Activated CD4-positive, alpha-beta T cell treated with anti-CD3 and anti-CD28 coated beads, Interleukin-2, amount 50 U/mL, for 16 hours (primary cell): ENCODE measurements around the gene LSM4.
"Not testable (repeated sequence)": the region's sequence is repeated elsewhere in the genome, so short reads cannot be mapped to it uniquely, and the experiment has no call there.

Experiments used
- DNase-seq: peaks from one replicate; pipeline ENCODE4 v3.0.0-alpha.2; 2020

Gene LSM4

DNA sequence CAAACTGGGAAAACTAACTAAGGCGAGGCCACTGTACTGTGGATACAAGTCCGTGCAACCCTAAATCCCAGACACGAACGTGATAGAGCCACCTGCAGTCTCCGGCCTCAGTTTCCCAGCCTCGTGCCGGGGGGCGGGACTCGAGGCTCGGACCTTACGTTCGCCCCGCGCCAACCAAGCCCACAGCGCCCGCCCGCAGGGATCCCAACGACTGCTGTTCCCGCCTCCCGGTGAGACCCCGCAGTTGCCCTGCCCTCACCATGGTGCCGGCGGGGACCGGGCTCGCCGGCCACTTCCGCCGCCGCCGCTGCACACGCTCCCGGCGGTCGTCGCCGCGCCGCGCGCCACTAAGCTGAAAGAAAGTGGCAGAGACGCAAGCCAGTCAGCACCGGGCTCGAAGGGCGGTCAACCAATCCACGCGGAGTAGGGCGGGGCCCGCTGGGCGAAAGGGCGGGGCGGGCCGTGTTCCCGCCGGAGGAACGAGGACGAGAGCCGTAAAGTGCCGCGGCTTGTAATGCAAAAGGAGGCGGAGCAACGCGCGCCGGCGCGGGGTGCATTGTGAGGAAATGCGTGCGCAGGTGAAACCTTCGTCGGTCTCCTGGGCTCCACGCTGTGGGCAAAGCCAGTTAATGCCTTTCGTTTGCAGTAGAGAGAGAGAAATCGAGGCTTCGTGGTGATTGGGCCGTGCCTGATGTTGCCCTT is at the start of gene LSM4:
Gene LSM4 (minus strand): TSS at position 318 of the 702 bp plus-strand sequence. CDS start 56 bp downstream, at position 262.
- peak; percentile 100 for DNase-seq

GRCh38 chr19:18368504-18369222 is 45.8 kb upstream of the LSM4 start:
- no peak for DNase-seq

DNA sequence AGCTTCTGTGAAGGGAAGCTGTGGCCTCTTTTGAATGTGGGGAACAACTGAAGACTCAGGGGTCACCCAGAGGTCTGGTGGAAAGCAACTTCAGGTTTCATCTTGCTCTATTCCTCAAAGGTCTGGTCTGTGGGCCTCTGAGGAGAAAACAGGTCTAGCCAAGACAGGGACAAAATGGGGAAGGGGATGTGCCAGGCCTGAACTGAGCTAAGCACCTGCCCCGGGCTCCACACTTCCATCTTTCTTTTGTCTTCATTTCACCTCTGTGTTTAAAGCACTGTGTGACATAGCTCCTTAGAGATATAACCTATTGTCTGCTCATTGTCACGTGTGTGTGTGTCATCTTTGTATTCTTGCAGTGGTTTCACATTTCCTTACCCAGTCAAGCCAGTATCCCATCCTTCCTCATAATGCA is 43.2 kb upstream of the LSM4 start:
- DNase-seq = no peak

DNA sequence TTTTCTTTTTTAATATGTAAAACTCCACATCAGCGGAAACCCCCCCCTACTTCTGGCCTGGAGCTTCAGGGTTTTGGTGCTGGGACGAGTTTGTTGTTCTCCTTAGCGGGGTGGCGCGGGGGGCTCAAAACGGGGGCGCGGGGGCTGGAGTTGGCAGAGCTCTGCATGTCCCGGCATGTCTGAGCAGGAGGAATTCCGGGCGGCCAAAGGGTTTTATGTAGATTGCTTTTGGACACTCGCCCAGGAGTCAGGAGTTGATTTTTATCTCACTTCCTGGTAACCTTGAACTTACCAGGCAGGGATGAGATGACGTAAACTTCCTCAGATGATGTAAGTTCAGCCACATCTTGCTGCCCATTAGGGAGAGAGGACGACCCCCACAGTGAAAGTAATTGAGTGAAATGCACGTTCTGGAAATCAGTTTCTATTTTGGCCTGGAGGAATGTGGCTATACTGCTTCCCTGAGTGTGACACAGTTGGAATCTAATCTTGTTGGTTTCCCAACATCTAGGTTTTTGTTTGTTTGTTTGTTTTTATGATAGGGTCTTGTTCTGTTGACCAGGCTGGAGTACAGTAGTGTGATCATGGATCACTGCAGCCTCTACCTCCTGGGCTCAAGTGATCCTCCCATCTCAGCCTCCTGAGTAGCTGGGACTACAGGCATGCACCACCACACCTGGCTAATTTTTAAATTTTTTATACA is 42.1 kb upstream of the LSM4 start:
- peak; percentile 12 for DNase-seq

- DNase-seq = not testable (repeated sequence)
Observed at GRCh38 chr19:18364277-18364825, 41.5 kb upstream of the LSM4 start.

DNA sequence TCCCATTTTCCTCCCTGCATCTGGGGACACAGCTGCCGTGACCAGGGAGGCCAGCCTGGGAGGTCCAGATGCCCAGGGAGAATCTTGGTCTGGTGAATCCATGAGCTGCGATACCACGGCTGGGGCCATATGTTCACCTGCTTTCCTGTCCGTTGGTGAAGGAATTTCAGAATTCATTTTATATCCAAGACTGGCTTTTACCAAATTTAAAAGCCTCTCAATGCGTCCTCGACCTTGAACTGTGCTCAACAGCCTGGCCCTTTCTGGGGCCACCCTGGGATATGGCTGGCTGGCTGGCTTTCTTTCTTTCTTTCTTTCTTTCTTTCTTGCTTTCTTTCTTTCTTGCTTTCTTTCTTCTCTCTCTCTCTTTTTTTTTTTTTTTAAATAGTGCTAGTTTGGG is 40.9 kb upstream of the LSM4 start:
- no peak for DNase-seq

- DNase-seq = no peak
Observed at GRCh38 chr19:18362934-18363542, 40.2 kb upstream of the LSM4 start.

- DNase-seq = no peak
Observed at GRCh38 chr19:18361646-18362045, 38.8 kb upstream of the LSM4 start.

GRCh38 chr19:18357041-18357440 is 34.2 kb upstream of the LSM4 start:
- DNase-seq = no peak

DNA sequence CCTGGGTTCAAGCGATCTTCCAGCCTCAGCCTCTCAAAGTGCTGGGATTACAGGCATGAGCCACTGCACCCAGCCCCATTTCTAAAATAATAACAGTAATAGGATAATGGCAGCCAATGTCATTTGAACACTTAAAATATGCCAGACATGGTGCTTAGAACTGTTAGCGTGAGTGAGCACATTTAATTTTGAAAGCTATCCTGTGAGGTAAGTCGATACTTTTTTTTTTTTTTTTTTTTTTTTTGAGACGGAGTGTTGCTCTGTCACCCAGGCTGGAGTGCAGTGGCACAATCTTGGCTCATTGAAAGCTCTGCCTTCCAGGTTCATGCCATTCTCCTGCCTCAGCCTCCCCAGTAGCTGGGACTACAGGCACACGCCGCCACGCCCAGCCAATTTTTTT is 31.9 kb upstream of the LSM4 start:
- DNase-seq = not testable (repeated sequence)

DNA sequence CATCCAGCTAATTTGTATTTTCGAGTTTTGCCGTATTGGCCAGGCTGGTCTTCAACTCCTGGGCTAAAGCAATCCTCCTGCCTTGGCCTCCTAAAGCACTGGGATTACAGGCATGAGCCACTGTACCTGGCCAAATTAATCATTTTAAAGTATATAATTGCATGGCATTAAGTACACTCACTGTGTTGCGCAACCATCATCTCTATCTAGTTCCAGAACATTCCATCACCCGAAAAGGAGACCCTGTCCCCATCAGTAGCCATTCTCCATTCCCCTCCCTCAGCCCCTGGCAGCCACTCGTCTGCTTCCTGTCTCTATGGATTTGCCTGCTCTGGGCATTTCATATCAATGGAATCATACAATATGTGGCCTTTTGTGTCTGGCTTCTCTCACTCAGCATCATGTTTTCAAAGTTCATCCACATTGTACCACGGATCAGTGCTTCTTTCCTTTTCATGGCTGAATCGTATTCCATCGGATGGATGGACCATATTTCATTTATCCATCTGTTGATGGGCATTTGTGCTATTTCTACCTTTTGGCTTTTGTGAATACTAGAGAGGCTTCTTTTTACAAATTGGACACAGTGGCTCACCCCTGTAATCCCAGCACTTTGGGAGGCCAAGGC is 30.6 kb upstream of the LSM4 start:
- no peak for DNase-seq

- no peak for DNase-seq
Observed at GRCh38 chr19:18351544-18351943, 28.7 kb upstream of the LSM4 start.

DNA sequence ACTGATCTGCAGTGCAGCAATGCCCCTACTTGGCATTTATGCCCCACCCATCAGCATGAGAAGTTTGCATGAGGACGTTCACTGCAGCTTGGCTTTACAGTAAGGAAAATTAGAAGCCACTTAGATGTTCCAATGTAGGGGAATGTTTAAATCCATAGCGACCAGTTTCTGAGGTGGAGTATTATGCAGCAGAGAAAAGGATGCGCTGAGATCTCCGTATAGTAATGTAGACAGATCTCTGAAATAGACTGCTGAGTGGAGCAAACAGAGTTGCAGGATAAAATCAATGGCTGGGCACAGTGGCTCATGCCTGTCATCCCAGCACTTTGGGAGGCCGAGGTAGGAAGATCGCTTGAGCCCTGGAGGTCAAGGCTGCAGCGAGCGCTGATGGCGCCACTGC is 27.6 kb upstream of the LSM4 start:
- DNase-seq = no peak

DNA sequence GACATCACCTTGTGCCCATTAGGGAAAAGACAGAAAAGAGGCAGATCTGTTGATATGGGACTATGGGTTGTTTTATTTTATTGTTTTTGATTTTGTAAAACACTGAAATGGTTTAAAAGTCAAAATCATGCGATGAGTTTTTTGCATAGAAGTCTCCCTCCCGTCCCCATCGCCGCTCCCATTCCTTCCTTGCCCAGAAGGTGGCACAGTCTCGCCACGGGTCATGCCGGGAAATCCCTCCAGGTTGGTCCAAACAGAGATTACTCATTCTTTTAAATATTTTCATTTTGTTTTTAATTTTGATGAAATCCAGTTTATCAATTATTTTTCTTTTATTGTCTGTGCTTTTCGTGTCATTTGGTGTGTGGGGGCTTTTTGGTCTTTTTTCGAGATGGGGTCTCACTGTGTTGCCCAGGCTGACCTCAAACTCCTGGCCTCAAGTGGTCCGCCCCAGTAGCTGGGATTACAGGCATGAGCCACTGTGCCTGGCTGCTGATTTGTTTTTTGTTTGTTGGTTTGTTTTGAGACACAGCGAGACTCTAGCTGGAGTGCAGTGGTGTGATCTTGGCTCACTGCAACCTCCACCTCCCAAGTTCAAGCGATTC is 26.8 kb upstream of the LSM4 start:
- DNase-seq = peak; percentile 20

DNA sequence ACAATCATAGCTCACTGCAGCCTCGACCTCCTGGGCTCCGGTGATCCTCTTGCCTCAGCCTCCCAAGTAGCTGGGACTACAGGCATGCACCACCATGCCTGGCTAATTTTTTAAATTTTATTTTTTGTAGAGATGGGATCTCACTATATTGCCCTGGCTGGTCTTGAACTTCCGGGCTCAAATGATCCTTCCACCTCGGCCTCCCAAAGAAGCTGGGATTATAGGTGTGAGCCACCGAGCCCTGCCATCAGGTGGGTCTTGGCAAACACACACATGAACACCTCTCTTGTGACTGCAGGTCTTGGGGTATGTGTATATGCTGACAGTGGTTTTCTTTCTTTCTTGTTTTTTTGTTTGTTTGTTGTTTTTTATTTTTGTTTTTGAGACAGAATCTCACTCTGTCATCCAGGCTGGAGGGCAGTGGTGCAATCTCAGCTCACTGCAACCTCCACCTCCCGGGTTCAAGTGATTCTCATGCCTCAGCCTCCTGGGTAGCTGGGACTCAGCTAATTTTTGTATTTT is 26.0 kb upstream of the LSM4 start:
- DNase-seq = not testable (repeated sequence)

DNA sequence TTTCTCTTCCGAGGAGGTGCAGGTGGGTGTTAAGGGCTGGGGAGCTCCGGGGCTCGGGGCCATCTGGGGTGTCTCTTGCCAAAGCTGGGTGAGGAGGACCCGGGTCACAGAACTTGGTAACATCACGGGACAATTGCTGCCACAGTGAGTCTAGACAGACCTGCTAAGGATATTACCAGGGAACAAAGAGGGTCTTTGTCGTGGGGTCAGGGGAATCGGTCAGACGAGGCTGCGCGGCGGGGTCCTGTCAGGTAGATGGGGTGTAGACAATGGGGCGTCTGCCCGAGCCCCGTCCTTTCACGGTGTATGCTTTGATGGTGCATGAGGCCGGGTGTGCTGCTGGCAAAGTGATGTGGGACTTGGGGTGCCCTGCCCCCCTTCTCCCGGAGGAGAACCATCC is 25.3 kb upstream of the LSM4 start:
- DNase-seq = no peak

GRCh38 chr19:18346091-18346490 is 23.2 kb upstream of the LSM4 start:
- DNase-seq = no peak

DNA sequence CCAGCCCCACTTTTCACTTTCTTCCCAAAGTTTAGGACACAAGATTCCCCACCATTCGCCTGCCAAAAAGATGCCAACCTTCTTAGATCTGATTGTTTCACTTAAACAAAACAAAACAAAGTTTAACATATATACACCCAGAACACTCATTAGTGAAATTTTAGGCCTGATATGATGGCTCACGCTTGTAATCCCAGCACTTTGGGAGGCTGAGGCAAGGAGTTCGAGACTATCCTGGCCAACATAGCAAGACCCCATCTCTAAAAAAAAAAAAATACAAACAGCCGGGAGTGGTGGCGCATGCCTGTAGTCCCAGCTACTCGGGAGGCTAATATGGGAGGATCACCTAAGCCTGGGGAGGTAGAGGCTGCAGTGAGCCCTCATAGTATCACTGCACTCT is 22.4 kb upstream of the LSM4 start:
- DNase-seq = no peak

- DNase-seq = no peak
Observed at GRCh38 chr19:18344582-18344950, 21.7 kb upstream of the LSM4 start.

GRCh38 chr19:18342090-18342632 is 19.3 kb upstream of the LSM4 start:
- DNase-seq = no peak

- peak; percentile 69 for DNase-seq
Observed at GRCh38 chr19:18340990-18341868, 18.4 kb upstream of the LSM4 start.
